Testis (tissue), 3 donors: ENCODE results near the gene ERC2. TPM values are rescaled to one million over a fixed set of nuclear protein-coding genes. Genes with fewer than 3 reads are reported as not detected.

Experiments
- DNase-seq: peaks from one replicate; pipeline ENCODE4 v3.0.0-alpha.2; 2019
- H3K27ac ChIP-seq, 2 donors: fragments of 200-600 bp; sonication (generic); one replicate each; pipeline ENCODE4 v1.5.1; 2019
- H3K27me3 ChIP-seq: fragments of 200-600 bp; sonication (generic); one replicate; pipeline ENCODE4 v1.5.1; 2019
- H3K36me3 ChIP-seq: fragments of 200-600 bp; sonication (generic); one replicate; pipeline ENCODE4 v1.5.1; 2017; ENCODE audit warnings: low read depth; ENCODE audit errors: missing control alignments
- H3K4me1 ChIP-seq: fragments of 200-600 bp; sonication (generic); one replicate; pipeline ENCODE4 v1.5.1; 2019
- H3K4me3 ChIP-seq, 2 donors: fragments of 200-600 bp; sonication (generic); one replicate each; pipeline ENCODE4 v1.5.1; 2017 to 2019
- H3K9me3 ChIP-seq: fragments of 200-600 bp; sonication (generic); one replicate; pipeline ENCODE4 v1.5.1; 2017
- POLR2A ChIP-seq: fragments of 450-650 bp; IDR thresholded peaks from one replicate; pipeline ENCODE4 v1.6.1; 2017; ENCODE audit warnings: antibody characterized with exemption, mild to moderate bottlenecking, moderate library complexity
- WGBS, 2 donors: methylation state at CpG; one replicate each; pipeline ENCODE4 v1.1.5; 2018; 5-methylcytosine and 5-hydroxymethylcytosine counted together
- intact Hi-C: fragments of 100-400 bp; cut with DNase I; formaldehyde crosslinking; loops from one replicate; pipeline ENCODE4 v1.15.1; 2023; ENCODE audit warnings: low total_unique reads
- polyA plus RNA-seq: library from polyadenylated mRNA; stranded (reverse); fragments of 350-450 nt; fragmentation: Illumina TruSeq; extraction: RNeasy Lipid Tissue Mini Kit (QIAGEN cat#74804); gene quantifications from one replicate; pipeline ENCODE4 v1.2.3, GENCODE V29; 2014; ENCODE audit warnings: low read depth, low replicate concordance; ENCODE audit not compliant: insufficient read depth
- total RNA-seq, 2 donors: library from RNA; depleted of rRNA; stranded (reverse); fragments of >200 nt; gene quantifications; one replicate each; pipeline ENCODE4 v1.2.3, GENCODE V29; 2016
- TF ChIP-seq, protein P1 (sequence below), 3 experiments: fragments of 450-650 bp in 2 of 3; fragments of 200-600 bp in 1 of 3; sonication (generic) in 1 of 3; IDR thresholded peaks; one replicate each; pipeline ENCODE4 v1.5.1; 2016 to 2019; ENCODE audit warnings: antibody characterized with exemption in 3 of 3, mild to moderate bottlenecking in 2 of 3, moderate library complexity in 1 of 3

The ERC2 gene
- total and polyA plus RNA-seq, 3 donors from 2014 or later, result 1.9 to 6.1 (median 5.9) TPM

DNA sequence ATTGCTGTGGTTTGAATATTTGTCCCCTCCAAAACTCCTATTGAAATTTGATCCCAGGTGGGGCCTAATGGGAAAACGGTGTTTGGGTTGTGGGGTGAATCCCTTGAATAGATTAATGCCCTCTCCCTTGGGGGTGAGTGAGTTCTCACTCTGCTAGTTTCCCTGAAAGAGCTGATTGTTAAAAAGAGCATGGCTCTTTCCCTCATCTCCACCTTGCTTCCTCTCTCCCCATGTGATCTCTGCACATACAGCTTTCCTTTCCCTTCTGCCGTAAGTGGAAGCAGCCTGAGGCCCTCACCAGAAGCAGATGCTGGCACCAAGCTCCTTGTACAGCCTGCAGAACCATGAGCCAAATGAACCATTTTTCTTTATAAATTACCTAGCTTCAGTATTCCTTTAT, 586.3 kb downstream of the ERC2 start:
- Histone ChIP-seq H3K27me3 (no peaks in the 10 kb centered on the region), H3K4me3 (no peak overlapping the region), H3K9me3 (no peaks in the 10 kb centered on the region), H3K27ac (no peak overlapping the region), H3K4me1 (no peaks in the 10 kb centered on the region), H3K36me3 (no peaks in the 10 kb centered on the region)
- intact Hi-C loops, result no loop called here
- 67 to 74% methylated on average over 2 of the region's 2 CpGs for WGBS, 2 donors
- TF ChIP-seq POLR2A, result no peak
- TF ChIP-seq, protein P1, sequence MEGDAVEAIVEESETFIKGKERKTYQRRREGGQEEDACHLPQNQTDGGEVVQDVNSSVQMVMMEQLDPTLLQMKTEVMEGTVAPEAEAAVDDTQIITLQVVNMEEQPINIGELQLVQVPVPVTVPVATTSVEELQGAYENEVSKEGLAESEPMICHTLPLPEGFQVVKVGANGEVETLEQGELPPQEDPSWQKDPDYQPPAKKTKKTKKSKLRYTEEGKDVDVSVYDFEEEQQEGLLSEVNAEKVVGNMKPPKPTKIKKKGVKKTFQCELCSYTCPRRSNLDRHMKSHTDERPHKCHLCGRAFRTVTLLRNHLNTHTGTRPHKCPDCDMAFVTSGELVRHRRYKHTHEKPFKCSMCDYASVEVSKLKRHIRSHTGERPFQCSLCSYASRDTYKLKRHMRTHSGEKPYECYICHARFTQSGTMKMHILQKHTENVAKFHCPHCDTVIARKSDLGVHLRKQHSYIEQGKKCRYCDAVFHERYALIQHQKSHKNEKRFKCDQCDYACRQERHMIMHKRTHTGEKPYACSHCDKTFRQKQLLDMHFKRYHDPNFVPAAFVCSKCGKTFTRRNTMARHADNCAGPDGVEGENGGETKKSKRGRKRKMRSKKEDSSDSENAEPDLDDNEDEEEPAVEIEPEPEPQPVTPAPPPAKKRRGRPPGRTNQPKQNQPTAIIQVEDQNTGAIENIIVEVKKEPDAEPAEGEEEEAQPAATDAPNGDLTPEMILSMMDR (IDR thresholded peaks at IDR 0.05), result no peak
- no peak for DNase-seq

DNA sequence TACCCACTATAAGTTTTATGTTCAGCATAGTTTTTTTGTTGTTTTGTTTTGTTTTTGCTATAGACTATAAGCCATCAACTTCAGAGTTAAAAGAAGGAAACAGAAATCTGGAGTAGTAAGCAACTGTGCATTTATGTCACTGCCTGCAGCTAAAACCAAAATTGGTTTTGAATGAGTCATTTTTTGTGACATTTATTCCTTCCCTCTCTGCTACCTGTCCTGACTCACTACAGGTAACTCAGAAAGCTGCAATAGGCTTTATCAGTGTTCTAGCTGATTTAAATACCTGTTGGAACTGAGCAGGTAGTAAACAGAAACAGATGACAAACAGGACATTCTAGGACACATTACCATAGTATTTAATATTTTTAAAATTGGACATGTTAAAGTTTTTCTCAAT, 587.9 kb downstream of the ERC2 start:
- H3K36me3 ChIP-seq, result no peaks in the 10 kb centered on the region
- H3K27ac ChIP-seq, result no peak overlapping the region
- no peaks in the 10 kb centered on the region for H3K4me1 ChIP-seq
- intact Hi-C loops, result no loop called here
- no peak for TF ChIP-seq POLR2A
- TF ChIP-seq, protein P1 (IDR thresholded peaks at IDR 0.05), result no peak
- H3K4me3 ChIP-seq, result no peak overlapping the region
- DNase-seq, result no peak
- no peaks in the 10 kb centered on the region for H3K27me3 ChIP-seq
- H3K9me3 ChIP-seq, result no peaks in the 10 kb centered on the region

DNA sequence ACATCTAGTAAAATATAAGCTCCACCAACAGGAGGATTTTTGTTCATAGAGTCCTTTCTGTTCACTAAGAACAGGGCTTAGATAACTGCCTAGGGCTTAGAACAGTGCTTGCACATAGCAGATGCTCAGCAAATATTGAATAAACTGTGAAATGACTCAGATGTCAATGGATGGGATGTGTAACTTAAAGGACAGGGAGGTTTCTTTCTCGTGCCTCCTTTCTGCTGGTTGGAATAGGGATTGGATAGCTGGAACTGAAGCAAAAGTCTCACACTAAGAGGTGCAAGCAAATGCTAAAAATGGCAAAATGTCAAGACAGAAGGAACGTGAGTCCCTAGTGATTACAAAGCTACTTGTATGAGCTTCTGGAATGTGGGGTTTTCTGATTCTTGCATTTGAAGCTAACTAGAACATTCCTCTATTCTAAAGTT, 588.4 kb downstream of the ERC2 start:
- Histone ChIP-seq H3K4me3 (no peak overlapping the region), H3K27me3 (no peaks in the 10 kb centered on the region), H3K4me1 (no peaks in the 10 kb centered on the region), H3K9me3 (no peaks in the 10 kb centered on the region), H3K27ac (no peak overlapping the region), H3K36me3 (no peaks in the 10 kb centered on the region)
- 32 to 43% methylated on average over 2 of the region's 2 CpGs for WGBS, 2 donors
- TF ChIP-seq, protein P1 (IDR thresholded peaks at IDR 0.05), result no peak
- TF ChIP-seq POLR2A, result no peak
- intact Hi-C loops, result no loop called here
- DNase-seq, result no peak

DNA sequence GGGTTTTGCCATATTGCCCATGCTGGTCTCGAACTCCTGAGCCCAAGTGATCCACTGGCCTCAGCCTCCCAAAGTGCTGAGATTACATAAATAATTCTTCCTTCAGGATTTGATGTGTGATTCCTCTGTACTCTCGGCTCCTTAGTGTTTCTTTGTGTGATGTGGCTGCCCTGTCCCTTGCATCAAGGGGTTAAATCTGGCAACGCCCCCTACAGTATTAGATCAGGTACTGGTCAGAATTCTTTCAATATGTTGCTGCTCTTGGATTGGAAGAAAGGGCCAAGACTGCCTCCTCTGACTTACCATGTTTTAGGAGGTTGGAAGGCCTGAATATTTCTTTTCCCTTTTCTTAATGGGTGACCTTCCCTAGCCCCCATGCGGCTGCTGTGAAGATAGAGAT, 590.6 kb downstream of the ERC2 start:
- WGBS, 2 donors, result 84 to 89% methylated on average over 4 of the region's 4 CpGs
- Histone ChIP-seq H3K27ac (no peak overlapping the region), H3K4me1 (no peaks in the 10 kb centered on the region), H3K36me3 (no peaks in the 10 kb centered on the region), H3K9me3 (no peaks in the 10 kb centered on the region), H3K27me3 (no peaks in the 10 kb centered on the region), H3K4me3 (no peak overlapping the region)
- intact Hi-C loops, result no loop called here
- DNase-seq, result no peak
- no peak for TF ChIP-seq POLR2A
- TF ChIP-seq, protein P1 (IDR thresholded peaks at IDR 0.05), result no peak

DNA sequence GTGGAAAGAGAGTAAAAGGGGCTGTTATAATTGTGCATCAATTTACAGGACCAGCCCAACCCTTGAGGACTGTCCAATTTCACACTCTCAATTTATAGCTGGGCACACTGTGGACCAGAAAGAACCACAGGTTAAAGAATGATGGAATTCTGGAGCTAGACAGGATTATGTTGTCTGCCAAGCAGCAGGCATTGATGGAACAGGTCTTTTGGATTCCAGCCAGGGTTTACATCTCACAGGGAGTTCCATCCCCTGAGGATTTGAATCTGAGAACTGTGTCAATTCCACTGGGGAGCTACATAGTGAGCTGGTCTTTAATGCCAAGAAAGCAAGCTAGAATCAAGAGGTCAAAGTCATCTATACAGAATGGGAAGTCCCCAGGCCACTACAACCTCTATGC, 591.7 kb downstream of the ERC2 start:
- Histone ChIP-seq H3K4me3 (no peak overlapping the region), H3K27me3 (no peaks in the 10 kb centered on the region), H3K9me3 (no peaks in the 10 kb centered on the region), H3K4me1 (no peaks in the 10 kb centered on the region), H3K36me3 (no peaks in the 10 kb centered on the region), H3K27ac (no peak overlapping the region)
- intact Hi-C loops, result no loop called here
- no peak for DNase-seq
- TF ChIP-seq POLR2A, result no peak
- TF ChIP-seq, protein P1 (IDR thresholded peaks at IDR 0.05), result no peak
